Medulla oblongata (tissue), 1 donor: Measurements from ENCODE around the gene OBSCN.
"Not testable (repeated sequence)": the region's sequence is repeated elsewhere in the genome, so short reads cannot be mapped to it uniquely, and the experiment has no call there.

Source experiments
- DNase-seq: peaks from one replicate; pipeline ENCODE4 v3.0.0-alpha.2; 2015; ENCODE audit errors: extremely low spot score

OBSCN gene

DNA sequence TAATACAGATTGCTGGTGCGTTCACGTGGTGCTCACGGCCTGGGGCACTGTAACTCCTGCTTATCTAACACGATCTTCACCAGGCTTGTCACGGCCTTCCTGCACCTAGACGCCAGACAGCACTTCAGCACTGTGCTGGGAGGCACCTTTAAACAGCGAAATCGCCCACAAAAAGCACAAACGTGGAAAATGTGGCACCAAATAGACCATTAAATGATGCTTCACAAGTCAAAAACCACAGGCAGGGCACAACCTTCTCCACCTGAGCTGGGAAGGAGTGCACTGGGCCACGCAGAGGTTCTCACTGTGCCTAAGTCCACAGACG lies 22.2 kb upstream of the OBSCN start:
- no peak for DNase-seq

DNA sequence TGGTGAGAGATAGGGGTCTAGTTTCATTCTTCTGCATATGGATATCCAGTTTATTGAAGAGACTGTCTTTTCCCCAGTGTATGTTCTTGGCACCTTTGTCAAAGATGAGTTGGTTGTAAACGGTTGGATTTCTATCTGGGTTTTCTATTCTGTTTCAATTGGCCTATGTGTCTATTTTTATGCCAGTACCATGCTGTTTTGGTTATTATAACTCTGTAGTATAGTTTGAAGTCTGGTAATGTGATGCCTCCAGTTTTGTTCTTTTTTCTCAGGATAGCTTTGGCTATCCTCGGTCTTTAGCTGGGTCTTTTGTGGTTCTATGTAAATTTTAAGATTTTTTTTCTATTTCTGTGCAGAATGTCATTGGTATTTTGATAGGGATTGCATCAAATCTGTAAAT lies 19.6 kb upstream of the OBSCN start:
- not testable (repeated sequence) for DNase-seq

DNA sequence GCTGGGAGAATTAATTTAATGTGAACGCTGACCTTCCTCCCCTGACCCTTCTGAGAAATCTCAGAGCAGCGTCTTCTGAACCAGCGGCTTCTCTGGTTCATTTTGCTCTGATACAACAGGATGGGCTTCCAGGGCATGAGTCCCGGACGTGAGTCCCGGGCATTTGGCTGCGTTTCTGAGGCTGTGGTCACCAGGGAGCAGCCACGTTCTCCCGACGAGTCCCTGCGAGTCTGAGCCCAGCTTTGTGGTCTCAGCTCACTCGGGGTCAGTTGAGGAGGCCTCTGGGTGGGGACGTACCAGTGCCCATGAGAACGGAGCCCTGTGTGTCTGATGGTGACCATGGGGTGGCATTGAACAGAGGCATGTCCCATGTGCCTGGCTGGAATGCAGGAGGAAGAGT lies 17.7 kb upstream of the OBSCN start:
- no peak for DNase-seq

DNA sequence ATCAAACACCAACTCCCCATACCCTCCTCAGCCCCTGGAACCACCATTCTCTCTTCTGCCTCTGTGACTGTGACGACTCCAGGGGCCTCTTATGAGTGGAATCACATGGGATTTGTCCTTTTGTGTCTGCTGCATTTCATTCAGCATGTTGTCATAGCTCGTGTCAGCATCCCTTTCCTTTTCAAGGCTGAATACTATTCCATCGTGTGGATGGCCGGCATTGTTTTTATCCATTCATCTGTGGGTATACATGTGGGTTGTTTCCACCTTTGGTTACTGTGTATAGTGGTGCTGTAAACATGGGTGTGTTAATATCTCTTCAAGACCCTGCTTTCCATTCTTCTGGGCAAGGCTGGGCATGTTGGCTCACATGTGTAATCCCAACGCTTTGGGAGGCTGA lies 17.1 kb upstream of the OBSCN start:
- no peak for DNase-seq

DNA sequence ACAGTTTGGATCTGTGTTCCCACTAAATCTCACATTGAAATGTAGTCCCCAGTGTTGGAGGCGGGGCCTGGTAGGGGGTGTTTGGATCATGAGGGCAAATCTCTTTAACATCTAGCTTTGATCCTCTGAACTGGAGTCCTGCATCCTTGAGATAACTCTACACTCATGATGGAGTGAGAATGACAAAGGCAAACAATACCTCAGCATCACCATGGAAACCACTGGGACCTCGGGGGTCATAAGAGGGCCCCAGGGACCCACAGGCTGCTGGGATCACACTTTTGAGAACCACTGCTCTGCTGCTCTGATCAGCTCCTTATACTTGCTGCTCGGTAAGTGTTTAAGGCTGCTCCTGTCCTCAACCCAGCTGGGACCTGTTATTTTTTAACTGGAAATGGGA lies 13.4 kb upstream of the OBSCN start:
- no peak for DNase-seq

DNA sequence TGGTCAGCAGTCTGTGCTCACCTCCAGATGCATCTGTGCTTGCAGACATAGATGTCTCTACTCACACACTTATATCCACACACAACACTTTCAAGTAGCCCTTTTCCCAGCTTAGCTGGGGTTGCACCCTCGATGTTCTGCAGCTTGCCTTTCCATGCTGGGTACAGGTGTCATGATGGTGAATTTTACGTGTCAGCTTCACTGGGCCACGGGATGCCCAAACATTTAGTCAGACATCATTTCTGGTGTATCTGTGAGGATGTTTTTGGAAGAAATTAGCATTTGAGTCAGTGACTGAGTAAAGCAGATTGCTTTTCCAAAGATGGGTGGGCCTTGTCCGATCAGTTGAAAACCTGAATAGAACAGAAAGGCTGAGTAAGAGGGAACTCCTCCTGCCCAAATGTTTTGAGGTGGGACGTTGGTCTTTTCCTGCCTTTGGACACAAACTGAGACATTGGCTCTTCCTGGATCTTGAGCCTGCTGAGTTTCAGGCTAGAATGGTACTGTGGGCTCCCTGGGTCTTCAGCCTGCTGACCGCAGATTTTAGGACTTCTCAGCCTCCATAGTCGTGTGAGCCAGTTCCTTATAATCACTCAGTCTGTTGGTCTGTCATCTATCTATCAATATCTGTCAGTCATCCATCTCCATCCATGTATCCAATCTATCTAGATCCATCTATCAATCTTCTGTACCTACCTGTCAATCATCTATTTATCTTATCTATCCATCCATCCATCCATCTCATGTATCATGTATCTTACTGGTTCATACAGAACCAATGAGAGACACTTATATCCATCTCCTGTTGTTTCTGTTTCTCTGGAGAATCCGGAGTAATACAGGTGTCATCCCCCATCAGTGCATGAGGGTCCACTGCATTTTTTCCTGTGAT lies 12.7 kb upstream of the OBSCN start:
- no peak for DNase-seq

DNA sequence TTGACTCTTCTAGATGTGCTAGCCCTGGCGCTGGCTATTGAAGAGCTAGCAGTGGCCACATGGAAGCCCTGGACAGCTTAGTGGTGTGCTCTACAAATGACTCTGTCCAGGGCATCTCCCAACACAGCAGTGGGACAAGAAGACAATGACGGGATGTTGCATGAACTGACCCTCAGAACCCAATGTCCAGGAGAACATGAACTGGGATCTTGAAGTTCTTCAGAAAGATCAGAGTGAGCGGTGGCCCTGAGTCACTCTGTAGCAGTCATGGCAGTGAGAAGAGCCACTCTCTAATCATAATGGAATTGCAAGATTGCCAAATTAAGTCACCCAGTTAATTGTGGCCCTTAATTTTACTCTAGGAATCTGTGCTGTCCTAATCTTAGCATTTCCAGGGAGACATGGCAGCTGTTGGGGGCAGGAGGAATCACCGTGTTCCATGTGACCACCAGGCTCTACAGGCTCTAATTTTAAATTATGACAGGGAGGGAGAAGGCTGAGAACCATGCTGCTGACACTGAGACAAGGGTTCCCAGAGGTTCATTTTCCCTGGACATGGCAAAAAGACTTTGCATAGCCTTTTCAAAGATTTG lies 10.2 kb upstream of the OBSCN start:
- no peak for DNase-seq

DNA sequence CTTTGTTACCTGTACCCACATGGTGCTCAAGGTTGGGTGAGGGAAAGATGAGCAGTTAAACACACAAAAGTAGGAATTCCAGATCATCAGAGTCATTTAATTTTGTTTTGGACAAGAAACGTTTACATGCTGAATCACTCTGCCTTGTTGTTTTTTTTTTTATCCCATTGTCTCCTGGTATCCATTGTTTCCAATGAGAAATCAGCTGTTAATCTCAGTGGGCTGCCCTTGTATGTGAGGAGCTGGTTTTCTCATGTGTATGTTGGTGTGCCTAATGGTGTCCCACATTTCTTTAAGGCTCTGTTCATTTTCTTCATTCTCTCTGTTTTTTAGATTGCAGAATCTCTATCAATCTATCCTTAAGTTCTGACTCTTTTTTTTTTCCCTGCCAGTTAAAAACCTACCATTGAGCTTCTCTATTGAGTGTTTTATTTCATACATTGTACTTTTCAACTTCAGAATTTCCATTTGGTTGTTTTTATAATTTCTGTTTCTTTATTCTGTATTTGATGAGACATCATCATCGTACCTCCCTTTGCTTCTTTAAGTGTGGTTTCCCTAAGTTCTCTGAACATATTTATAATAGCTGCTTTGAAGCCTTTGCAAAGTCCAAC lies 8.8 kb upstream of the OBSCN start:
- no peak for DNase-seq

DNA sequence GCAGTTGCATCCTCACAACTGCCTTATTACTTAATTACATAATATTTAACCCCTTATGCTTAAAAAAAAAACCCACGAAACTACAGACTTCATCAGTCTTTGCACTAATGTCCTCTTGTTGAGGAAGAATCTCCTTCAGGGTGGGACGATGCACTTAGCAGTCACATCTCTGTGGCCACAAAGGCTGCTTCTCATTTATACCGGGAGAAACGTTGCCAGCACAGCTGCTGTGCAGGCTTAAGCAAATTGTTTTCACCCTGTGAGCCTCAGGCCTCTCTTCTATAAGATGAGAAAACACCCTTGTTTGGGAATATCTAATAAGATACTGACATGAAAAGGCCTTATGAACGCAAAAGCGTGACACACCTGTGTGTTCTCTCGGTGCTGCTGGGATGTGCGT lies 2.9 kb upstream of the OBSCN start:
- no peak for DNase-seq

DNA sequence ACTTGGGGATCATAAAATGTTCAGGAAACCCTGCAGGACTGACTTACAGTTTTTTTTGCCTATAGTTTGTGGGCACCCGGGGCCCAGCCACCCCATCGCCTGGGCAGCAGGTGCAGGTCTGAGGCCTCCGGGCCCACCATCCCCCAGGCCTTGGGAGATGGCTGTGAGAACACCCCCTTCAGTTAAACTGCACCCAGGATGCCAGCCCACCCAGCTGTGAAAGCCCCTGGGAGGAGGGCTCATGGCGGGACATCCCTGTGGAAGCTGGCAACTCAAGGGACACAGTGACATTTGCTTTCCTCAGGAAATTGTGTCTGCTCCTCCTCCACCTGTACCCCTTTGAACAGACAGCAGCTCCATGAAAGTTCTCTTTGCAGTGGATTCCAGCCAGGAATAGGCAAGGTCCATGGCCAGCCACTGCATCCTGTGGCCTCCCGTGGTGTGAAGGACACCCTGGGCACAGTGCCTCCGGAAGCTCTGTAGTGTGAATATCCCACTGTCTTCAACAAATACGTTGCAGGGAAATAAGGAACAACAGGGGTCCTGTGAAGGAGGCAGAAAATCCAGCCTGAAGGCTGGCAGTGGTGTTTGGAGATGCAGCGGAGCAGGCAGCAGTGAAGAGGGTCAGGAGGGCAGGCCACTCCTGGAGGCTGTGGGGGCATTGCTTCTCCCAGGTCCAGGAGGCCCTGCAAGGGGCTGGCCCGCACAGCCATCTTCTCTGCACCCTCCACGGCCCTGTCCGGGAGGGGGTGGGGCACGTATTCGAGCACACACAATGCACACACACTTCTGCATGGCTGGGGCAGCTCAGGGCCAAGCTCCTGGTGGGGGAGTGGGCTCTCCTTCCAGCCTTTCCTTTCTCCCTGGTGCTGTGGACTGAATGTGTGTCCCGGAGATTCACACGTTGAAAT lies 2.1 kb upstream of the OBSCN start:
- DNase-seq: no peak

DNA sequence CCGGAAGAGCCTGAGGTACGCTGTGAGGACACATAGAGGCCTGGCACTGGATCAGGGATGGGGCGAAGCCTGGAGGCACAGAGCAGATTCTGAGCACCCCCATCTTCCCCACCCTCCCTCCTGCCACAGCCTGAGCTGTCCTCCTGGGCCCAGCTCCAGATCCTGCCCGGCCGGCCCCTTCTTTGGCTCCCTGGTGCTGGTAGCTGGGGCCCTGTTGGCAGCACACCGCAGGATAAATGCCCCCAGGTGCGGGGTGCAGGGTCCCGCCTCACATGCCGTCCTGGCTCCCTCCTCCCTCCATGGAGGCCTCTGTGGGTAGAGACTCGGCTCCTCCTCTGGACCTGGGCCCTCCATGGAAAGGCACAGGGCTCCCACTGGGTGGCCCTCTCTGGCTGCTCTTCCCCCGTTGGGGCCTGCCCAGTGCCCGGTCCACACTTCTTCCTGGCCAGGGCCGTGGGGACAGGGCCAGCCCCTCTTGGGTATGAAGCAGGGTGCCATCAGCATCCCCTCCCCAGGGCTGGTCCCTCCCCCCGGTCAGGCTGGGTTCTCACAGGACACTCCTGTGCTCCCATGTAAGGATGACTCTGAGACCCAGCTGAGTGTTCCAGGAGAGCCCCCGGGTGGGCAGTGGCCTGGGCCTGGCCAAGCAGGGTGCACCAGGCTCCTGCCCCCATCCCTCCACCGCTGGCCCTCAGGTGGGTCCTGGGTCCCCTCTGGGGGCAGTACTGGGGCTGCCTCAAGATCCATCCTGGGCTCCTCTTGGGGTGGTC lies 1.1 kb upstream of the OBSCN start:
- no peak for DNase-seq

DNA sequence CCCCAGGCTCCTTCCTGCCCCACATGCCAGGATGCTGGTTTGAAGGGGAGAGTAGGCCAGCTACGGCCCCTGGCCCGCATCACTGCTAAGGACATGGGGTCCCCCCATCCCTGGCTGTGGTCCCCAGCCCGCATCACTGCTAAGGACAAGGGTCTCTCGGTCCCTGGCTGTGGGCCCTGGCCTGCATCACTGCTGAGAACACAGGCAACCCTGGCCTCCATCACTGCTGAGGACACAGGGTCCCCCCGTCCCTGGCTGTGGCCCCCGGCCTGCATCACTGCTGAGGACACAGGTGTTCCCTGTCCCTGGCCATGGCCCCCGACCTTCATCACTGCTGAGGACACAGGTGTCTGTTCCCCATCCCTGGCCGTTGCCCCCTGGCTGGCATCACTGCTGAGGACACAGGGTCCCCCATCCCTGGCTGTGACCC lies 448 bp upstream of the OBSCN start:
- DNase-seq: no peak

DNA sequence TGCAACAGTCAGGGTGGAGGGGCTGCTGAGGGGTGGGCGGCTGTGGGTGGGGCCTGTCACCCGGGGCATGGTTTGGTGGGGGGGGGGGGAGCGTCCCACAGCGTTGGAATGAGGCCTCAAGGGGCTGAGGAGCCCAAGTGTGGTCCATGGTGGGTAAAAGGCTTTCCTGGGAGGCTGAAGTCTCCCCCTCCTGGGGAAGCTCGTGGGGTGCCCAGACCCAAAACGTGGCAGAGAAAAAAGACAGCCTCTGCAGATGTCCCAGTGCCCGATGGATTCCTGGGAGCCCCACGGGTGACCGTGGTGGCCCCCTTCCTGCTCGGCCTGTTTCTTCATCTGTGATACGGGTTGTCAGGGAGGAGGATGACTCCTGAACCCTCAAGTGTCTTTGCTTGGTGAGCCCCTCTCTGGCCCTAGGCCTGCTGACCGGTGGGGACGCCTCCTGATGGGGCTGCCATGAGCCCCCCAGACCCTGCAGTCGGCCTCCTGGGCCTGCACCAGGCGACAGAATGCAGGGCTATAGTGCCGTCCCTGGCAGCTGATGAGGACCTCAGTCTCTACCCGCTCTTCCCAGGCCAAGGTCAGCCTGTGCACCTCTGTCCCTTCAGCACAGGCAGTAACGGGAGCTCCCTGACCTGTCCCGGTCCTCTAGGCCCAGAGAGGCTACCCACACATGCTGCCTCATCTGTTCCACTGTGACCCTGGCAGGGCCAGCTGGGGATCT lies 1.1 kb downstream of the OBSCN start:
- no peak for DNase-seq

DNA sequence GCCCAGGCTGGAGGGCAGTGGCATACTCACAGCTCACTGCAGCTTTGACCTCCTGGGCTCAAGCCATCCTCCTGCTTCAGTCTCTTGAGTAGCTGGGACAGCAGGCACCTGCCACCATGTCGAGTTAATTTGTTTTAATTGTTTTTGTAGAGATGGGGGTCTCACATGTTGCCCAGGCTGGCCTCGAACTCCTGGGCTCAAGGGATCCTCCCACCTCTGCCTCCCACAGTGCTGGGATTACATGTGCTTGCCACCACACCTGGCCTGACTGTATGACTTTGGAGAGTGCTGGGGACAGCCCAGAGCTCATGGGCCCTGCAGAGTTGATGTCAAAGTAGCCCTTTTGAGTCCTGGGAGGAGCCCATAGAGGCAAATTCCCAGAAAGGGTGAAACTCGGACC lies 1.8 kb downstream of the OBSCN start:
- DNase-seq: no peak

DNA sequence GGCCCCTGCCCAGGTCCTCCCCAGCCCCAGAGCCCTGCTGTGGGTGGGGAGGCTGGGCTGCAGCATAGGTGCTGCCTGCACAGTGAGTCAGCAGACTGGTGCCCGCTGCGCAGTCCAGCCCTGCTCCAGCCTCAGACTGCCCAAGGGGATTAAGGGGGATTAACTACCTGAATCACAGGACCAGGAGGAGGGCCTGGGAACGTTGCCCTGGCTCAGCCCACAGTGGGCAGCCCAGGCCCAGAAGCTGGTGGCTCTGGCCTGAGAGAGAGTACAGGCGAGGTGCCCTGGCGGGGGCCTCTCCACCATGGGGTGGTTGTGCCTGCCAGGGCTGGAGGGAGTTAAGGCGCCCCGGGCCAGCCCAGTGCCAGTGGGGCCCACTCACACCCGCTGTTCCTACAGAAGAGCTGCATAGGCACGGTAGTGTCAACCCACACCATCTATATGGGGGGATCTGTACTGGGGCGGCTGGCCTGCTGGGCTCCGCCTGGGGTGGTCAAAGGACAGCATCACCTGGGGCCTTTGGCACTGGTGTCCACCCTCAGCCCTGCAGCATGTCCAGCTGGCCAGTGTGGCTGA lies 2.3 kb downstream of the OBSCN start:
- no peak for DNase-seq

DNA sequence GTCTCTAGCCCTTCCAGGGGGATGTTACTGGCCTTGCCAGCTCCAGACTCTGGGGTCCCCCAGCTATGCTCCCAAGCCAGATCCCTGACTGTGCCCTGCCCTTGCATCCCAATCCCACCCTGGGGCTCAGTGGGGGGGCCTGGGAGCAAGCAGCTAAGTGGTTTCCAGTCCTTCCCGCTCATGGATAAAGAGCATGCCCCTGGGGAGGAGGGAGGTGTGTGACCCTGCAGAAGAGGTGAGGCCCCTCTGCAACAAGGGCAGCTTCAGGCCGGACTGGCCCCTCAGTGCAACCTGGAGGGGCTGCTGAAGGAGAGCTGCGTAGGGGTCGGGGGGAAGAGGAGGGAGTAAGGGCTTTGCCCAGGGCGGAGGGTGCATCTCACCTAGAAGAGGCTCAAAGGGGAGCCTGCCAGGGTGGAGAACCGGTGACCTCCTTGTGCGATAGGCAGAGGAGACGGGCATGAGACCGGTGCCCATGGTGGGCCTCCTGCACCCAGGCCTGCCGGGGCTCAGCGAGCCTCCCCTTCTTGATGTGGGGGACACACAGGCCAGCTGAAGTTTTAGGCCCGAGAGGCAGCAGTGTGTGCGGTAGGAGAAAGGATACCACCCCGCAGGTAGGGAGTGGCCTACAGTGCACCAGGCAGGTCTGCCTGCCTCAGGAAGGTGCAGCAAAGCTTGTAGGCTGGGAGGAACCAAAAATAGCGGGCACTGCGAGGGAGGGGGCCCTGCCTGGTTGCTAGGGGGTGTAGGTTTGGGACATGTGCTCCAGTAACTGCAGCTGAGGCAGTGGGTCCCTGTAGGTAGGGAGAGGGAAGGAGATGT lies 3.1 kb downstream of the OBSCN start:
- no peak for DNase-seq

DNA sequence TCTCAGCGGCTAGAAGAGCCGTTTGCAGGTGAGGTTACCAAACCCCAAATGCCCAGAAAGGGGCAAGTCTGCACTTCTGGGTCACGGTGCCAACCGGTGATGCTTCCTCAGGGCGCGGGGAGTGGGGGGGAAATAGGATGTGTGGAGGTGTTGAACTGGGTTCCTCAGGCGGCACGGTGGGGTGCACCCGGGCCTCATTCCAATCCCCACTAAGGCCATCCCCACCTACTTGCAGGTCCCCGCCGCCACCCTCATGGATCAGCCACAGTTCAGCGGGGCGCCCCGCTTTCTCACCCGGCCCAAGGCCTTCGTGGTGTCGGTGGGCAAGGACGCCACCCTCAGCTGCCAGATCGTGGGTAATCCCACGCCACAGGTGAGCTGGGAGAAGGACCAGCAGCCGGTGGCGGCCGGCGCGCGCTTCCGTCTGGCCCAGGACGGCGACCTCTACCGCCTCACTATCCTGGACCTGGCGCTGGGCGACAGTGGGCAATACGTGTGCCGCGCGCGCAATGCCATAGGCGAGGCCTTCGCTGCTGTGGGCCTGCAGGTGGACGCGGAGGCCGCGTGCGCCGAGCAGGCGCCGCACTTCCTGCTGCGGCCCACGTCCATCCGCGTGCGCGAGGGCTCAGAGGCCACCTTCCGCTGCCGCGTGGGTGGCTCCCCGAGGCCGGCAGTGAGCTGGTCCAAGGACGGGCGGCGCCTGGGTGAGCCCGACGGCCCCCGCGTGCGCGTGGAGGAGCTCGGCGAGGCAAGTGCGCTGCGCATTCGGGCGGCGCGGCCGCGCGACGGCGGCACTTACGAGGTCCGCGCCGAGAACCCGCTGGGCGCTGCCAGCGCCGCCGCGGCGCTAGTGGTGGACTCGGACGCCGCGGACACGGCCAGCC lies 3.9 kb downstream of the OBSCN start:
- no peak for DNase-seq

DNA sequence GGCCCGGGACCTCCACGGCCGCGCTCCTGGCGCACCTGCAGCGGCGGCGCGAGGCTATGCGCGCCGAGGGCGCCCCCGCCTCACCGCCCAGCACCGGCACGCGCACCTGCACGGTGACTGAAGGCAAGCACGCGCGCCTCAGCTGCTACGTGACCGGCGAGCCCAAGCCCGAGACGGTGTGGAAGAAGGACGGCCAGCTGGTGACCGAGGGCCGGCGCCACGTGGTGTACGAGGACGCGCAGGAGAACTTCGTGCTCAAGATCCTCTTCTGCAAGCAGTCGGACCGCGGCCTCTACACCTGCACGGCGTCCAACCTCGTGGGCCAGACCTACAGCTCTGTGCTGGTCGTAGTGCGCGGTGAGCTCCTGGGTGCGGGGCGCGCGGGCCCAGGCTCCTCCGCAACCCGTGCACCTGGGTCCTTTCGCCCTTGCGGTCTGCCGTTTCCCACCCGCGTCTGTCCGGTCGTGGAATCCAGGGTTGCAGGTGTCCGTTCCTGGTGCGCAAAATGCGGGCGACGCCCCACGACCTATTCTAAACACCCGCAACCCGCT lies 4.6 kb downstream of the OBSCN start:
- DNase-seq: no peak
